HepG2 (cell line): ENCODE measurements around the gene IL6ST. TPM values are rescaled to one million over a fixed set of nuclear protein-coding genes. Genes with fewer than 3 reads are reported as not detected.

Source experiments
- CERS6 ChIP-seq: sonication (generic); formaldehyde crosslinking; IDR thresholded peaks from 2 replicates; pipeline ENCODE4 v1.5.0; 2020; ENCODE audit warnings: missing genetic modification reagents
- CREBL2 ChIP-seq: sonication (generic); formaldehyde crosslinking; IDR thresholded peaks from 2 replicates; pipeline ENCODE4 v1.8.1; 2023; ENCODE audit warnings: missing genetic modification reagents, mild to moderate bottlenecking, borderline replicate concordance
- EEA1 ChIP-seq: sonication (generic); formaldehyde crosslinking; IDR thresholded peaks from 2 replicates; pipeline ENCODE4 v1.5.1; 2020; ENCODE audit warnings: mild to moderate bottlenecking, missing genetic modification reagents, borderline replicate concordance
- NFRKB ChIP-seq: fragments of 450-650 bp; IDR thresholded peaks from 2 replicates; pipeline ENCODE4 v1.6.1; 2017
- SP140L ChIP-seq: sonication (generic); formaldehyde crosslinking; IDR thresholded peaks from 2 replicates; pipeline ENCODE4 v1.4.0; 2020; ENCODE audit warnings: missing genetic modification reagents, borderline replicate concordance
- SRF ChIP-seq: IDR thresholded peaks from 2 replicates; pipeline ENCODE4 v1.6.1; 2011; ENCODE audit warnings: mild to moderate bottlenecking, low read depth, low read length, moderate library complexity
- SUZ12 ChIP-seq: fragments of 150-350 bp; IDR thresholded peaks from 2 replicates; pipeline ENCODE4 v1.6.1; 2014; ENCODE audit warnings: low read depth, low read length
- ZBTB42 ChIP-seq: sonication (generic); formaldehyde crosslinking; IDR thresholded peaks from 2 replicates; pipeline ENCODE4 v1.5.0; 2020; ENCODE audit warnings: mild to moderate bottlenecking, missing genetic modification reagents
- ZNF703 ChIP-seq: sonication (generic); formaldehyde crosslinking; IDR thresholded peaks from 2 replicates; pipeline ENCODE4 v1.5.1; 2020; ENCODE audit warnings: missing genetic modification reagents, mild to moderate bottlenecking, moderate library complexity, borderline replicate concordance
- polyA plus RNA-seq, 8 experiments: library from polyadenylated mRNA; depleted of rRNA in 3 of 8; stranded (reverse) in 7 of 8; unstranded in 1 of 8; fragments of >200 nt; fragmentation: Illumina TruSeq in 4 of 8; extraction: Trizol in 4 of 8; gene quantifications; 2 replicates each; pipeline versions ENCODE4 v1.2.1 to v1.2.3, GENCODE V29; 2011 to 2016; ENCODE audit warnings: low read depth in 4 of 8, missing spikeins in 1 of 8, mixed read lengths in 1 of 8; ENCODE audit not compliant: insufficient read depth in 1 of 8
- total RNA-seq, 5 experiments: library from RNA; depleted of rRNA; stranded (reverse); fragments of >200 nt; fragmentation: Illumina TruSeq; extraction: Trizol; gene quantifications; 2 replicates each; pipeline ENCODE4 v1.2.3, GENCODE V29; 2016; ENCODE audit warnings: low read depth in 1 of 5
- TF ChIP-seq, protein P1 (sequence below): sonication (generic); formaldehyde crosslinking; IDR thresholded peaks from 2 replicates; pipeline ENCODE4 v1.4.0; 2020; ENCODE audit warnings: mild to moderate bottlenecking, missing genetic modification reagents

The IL6ST gene
- total and polyA plus RNA-seq, 2 of the 13 experiments (the other 11 are each of a cell fraction or from before 2014, with no cell fraction given), result 66.6 to 166 TPM

GRCh38 chr5:55914971-55915370 lies 79.8 kb downstream of the IL6ST start (continued):
- TF ChIP-seq SUZ12, result no peak
- no peak for TF ChIP-seq ZNF703
- TF ChIP-seq EEA1 (CRISPR knock-in tag), result no peak
- no peak for TF ChIP-seq ZBTB42 (CRISPR knock-in tag)
- no peak for TF ChIP-seq CERS6
- TF ChIP-seq, protein P1, sequence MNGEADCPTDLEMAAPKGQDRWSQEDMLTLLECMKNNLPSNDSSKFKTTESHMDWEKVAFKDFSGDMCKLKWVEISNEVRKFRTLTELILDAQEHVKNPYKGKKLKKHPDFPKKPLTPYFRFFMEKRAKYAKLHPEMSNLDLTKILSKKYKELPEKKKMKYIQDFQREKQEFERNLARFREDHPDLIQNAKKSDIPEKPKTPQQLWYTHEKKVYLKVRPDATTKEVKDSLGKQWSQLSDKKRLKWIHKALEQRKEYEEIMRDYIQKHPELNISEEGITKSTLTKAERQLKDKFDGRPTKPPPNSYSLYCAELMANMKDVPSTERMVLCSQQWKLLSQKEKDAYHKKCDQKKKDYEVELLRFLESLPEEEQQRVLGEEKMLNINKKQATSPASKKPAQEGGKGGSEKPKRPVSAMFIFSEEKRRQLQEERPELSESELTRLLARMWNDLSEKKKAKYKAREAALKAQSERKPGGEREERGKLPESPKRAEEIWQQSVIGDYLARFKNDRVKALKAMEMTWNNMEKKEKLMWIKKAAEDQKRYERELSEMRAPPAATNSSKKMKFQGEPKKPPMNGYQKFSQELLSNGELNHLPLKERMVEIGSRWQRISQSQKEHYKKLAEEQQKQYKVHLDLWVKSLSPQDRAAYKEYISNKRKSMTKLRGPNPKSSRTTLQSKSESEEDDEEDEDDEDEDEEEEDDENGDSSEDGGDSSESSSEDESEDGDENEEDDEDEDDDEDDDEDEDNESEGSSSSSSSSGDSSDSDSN, result no peak
- no peak for TF ChIP-seq SRF
- no peak for TF ChIP-seq SP140L
- no peak for TF ChIP-seq CREBL2 (CRISPR knock-in tag)
- no peak for TF ChIP-seq NFRKB
